NCI-H1417 (cell line): Measurements from ENCODE around the gene TBX19.

Source experiments
- DNase-seq, 3 experiments: peaks; one replicate each; lab custom pipeline; 2025; lab: John Stamatoyannopoulos, UW

The TBX19 gene

DNA sequence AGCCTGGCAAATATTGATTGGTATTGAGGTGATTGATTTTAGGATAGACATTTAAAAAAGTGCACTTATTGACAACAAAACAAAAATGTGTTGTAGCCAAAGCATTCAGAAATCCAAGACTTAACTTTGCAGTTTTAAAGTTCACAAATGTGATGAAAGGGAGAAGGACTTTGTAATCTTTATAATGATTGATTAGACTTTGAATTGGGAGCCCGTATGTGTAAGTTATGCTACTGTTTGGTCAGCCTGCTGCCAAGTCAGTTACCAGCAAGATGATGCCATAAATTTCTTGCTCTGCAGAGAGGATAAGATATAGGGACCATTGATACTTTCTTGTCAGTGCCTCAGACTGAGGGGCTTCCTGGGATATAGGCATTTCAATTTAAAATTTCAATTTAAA is 39.5 kb downstream of the TBX19 start:
- DNase-seq = no peak

- no peak for DNase-seq
These were observed 40.2 kb downstream of the TBX19 start for GRCh38 chr1:168320800-168321450.

GRCh38 chr1:168321945-168322344 is 41.3 kb downstream of the TBX19 start:
- peak in 1 of 3 experiments; percentile 61 for DNase-seq

DNA sequence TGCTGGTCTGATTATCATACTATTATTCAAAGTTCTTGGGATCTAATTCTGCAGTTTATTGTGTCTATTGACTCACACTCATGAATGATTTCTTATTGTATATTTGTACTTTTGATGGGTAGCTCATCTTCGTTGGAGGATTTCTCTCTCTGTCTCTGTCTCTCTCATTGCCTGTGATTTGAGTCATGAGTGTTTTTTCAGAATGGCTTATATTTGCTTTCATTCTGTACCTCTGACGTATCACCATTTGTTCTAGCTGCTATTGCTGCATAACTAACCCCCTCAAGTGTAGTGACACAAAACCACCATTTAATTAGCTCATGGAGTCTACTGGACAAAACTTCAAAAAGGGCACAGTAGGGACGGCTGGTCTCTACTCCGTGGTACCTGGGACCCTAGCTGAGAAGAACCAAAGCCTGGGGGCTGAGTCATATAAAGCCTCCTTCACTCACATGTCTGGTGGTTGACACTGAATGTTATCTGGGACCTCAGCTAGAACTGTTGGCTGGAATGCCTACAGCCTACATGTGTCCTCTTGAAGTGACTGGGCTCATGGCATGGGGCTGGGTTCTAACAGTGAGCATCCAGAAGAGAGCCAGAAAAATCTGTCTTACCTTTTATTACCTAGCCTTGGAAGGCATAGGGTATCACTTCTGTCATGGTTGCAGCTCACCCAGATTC is 44.2 kb downstream of the TBX19 start:
- DNase-seq = no peak

GRCh38 chr1:168328731-168329364 is 48.2 kb downstream of the TBX19 start:
- DNase-seq = no peak

- no peak for DNase-seq
These were observed 49.6 kb downstream of the TBX19 start for GRCh38 chr1:168330285-168330684.

- no peak for DNase-seq
These were observed 50.9 kb downstream of the TBX19 start for GRCh38 chr1:168331569-168331968.

DNA sequence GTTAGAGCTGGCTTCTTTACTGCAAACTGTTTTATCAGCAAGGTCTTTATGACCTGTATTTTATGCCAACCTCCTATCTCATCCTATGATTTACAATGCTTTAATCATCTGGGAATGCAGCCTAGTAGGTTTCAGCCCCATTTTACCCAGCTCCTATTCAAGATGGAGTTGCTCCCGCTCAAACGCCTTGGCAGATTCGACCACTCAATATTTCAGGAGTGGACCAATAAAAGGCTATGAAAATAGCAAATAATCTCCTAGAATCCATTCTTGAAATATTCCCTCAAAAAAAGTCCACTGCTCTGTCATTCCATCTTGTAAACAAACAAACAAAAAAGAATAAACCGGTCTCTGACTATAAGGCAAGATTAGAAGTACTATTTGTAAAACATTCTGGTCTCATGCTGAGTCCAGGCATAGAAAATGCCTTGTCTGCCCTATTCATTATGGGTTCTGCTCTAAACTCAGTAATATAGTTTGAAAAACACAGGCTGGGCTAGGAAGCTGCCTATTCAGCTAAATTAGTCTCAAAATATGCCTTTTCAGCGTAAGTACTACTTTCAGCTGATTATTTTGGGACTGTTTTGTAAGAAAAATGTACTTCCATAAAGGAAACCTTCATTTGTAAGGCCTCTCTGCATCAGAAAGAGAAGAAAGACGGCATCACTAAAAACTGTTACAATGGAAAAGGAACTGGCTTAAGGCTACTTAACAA is 53.0 kb downstream of the TBX19 start:
- DNase-seq = no peak

- DNase-seq = no peak
These were observed 54.8 kb downstream of the TBX19 start for GRCh38 chr1:168335500-168335899.

- DNase-seq = no peak
These were observed 58.2 kb downstream of the TBX19 start for GRCh38 chr1:168338589-168339503.

- no peak for DNase-seq
These were observed 60.3 kb downstream of the TBX19 start for GRCh38 chr1:168340781-168341482.

GRCh38 chr1:168341483-168341975 is 60.9 kb downstream of the TBX19 start:
- no peak for DNase-seq

- peak; percentile 39 to 92 (median 84) for DNase-seq
These were observed 62.0 kb downstream of the TBX19 start for GRCh38 chr1:168342572-168343280.

DNA sequence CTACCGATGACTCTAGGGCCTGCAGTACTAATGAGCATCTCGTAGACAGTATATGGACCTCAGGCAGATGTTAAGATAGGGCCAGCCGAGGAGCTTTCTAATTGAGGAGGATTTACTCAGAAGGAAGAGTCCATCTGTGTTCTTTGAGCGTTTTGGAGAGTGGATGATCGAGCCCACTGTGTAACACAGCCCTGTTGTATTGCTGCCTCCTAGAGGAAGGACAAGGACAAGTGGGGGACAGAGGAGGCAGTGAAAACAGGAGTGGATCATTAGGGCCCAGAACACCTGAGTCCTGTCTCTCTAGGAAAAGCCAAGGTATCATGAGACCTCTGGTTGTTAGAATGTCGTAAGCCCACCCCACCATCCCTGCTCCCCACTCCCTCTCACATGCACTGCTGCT is 62.9 kb downstream of the TBX19 start:
- DNase-seq = no peak

GRCh38 chr1:168344517-168344916 is 63.8 kb downstream of the TBX19 start:
- no peak for DNase-seq

DNA sequence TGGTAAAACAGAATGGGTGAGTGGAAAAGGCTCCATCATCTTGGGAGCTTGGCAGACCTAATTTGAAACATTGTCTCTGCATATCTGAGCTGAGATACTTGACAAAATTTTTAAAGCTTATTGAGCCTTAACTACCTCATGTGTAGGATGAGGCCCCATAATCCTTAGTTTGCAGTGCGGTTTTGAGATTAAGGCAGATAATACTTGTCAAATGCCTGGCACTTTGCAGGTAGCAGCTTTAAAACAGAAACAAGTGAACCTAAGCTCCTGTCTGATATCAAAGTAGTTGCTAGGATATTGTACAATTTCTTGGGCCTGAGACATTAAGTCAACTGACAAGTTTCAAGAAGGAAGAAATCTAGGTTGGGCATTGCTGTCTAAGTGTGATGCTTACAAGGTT is 65.3 kb downstream of the TBX19 start:
- no peak for DNase-seq

GRCh38 chr1:168347630-168348029 is 67.0 kb downstream of the TBX19 start:
- no peak for DNase-seq

DNA sequence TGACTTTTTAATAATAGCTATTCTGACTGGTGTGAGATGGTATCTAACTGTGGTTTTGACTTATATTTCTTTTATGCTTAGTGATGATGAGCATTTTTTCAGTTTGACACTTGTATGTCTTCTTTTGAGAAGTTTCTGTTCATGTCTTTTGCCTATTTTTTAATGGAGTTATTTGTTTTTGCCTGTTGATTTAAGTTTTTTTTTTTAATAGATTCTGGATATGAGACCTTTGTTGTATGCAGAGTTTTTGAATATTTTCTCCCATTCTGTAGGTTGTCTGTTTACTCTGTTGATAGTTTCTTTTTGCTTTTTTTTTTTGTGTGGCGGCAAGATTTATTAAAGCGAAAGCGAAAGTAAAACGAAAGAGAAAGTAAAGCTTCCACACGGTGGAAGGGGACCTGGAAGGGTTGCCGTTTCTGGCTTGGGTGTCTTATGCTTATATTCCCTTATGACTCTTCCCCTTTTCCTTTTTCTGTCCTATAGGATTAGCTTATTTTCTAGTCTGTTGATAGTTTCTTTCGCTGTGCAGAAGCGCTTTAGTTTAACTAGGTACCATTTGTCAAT is 67.6 kb downstream of the TBX19 start:
- DNase-seq = no peak

DNA sequence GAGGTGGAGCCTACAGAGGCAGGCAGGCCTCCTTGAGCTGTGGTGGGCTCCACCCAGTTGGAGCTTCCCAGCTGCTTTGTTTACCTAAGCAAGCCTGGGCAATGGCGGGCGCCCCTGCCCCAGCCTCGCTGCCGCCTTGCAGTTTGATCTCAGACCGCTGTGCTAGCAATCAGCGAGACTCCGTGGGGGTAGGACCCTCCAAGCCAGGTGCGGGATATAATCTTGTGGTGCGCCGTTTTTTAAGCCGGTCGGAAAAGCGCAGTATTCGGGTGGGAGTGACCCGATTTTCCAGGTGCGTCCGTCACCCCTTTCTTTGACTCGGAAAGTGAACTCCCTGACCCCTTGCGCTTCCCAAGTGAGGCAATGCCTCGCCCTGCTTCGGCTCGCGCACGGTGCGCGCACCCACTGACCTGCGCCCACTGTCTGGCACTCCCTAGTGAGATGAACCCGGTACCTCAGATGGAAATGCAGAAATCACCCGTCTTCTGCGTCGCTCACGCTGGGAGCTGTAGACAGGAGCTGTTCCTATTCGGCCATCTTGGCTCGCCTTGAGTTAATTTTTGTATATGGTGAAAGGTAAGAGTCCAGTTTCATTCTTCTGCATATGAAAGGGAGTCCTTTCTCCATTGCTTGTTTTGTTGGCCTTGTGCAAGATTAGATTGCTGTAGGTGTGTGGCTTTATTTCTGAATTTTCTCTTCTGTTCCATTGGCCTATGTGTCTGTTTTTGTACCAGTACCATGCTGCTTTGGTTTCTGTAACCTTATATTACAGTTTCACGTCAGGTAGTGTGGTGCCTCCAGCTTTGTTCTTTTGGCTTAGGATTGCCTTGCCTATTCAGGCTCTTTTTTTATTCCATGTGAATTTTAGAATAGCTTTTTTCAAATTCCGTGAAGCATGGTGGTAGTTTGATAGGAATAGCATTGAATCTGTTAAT is 73.9 kb downstream of the TBX19 start:
- DNase-seq = peak in 1 of 3 experiments; percentile 43
